GM12875 (cell line): ENCODE data around the gene ZNRF2.

Experiments used
- H3K4me3 ChIP-seq: one replicate; pipeline ENCODE4 v1.5.1; 2011; ENCODE audit warnings: low read depth, low read length, control low read depth
- TF ChIP-seq, protein P1 (sequence below): IDR thresholded peaks from 2 replicates; pipeline ENCODE4 v1.5.1; 2011; ENCODE audit warnings: low read depth, mild to moderate bottlenecking, control low read depth, inconsistent platforms, low read length, moderate library complexity, borderline replicate concordance; ENCODE audit not compliant: insufficient read depth

ZNRF2 gene

DNA sequence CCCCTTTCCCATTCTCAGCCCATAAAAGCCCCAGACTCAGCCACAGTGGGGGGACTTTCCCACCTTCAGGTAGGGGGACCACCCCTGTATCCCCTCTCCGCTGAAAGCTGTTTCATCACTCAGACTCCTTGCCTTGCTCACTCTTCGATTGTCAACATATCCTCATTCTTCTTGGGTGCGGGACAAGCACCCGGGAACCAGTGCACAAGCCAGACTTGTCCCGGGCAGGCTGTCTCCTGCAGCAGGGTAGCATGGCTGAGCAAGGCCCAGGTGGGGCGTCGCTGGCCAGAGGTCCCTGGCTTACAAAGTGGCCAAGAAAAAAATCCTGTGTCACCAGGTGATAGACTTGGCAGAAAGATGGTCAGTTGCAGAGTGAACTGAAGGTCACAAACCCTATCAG, 129.5 kb downstream of the ZNRF2 start:
- TF ChIP-seq, protein P1, sequence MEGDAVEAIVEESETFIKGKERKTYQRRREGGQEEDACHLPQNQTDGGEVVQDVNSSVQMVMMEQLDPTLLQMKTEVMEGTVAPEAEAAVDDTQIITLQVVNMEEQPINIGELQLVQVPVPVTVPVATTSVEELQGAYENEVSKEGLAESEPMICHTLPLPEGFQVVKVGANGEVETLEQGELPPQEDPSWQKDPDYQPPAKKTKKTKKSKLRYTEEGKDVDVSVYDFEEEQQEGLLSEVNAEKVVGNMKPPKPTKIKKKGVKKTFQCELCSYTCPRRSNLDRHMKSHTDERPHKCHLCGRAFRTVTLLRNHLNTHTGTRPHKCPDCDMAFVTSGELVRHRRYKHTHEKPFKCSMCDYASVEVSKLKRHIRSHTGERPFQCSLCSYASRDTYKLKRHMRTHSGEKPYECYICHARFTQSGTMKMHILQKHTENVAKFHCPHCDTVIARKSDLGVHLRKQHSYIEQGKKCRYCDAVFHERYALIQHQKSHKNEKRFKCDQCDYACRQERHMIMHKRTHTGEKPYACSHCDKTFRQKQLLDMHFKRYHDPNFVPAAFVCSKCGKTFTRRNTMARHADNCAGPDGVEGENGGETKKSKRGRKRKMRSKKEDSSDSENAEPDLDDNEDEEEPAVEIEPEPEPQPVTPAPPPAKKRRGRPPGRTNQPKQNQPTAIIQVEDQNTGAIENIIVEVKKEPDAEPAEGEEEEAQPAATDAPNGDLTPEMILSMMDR, result no peak
- H3K4me3 ChIP-seq, result no peak overlapping the region
